ENCODE data around the gene PLEKHM3.

- TF ChIP-seq CTCF (IDR thresholded peaks at IDR 0.05) (no peak), POLR2AphosphoS5 (IDR thresholded peaks at IDR 0.05) (no peak), EP300 (IDR thresholded peaks at IDR 0.05) (no peak)
These were observed 29.4 kb downstream of the PLEKHM3 start for GRCh38 chr2:207995887-207996286.
